IgD-negative memory B cell (primary cell): Measurements from ENCODE around the gene SPDYE16. TPM values are rescaled to one million over a fixed set of nuclear protein-coding genes. Genes with fewer than 3 reads are reported as not detected.
"Not testable (repeated sequence)": the region's sequence is repeated elsewhere in the genome, so short reads cannot be mapped to it uniquely, and the experiment has no call there.

Experiments
- H3K27ac Mint-ChIP-seq, 3 donors: one replicate each; pipeline ENCODE4 v1.8.0; 2020 to 2022; ENCODE audit warnings: mild to moderate bottlenecking in 3 of 3, mixed read lengths in 3 of 3, moderate library complexity in 1 of 3
- H3K27me3 Mint-ChIP-seq: one replicate; pipeline ENCODE4 v1.8.0; 2021; ENCODE audit warnings: mixed read lengths
- H3K36me3 Mint-ChIP-seq: one replicate; pipeline ENCODE4 v1.8.0; 2020; ENCODE audit warnings: mild to moderate bottlenecking, mixed read lengths
- H3K4me1 Mint-ChIP-seq, 3 donors: one replicate each; pipeline ENCODE4 v1.8.0; 2020 to 2022; ENCODE audit warnings: mixed read lengths in 3 of 3, mild to moderate bottlenecking in 1 of 3
- H3K4me3 Mint-ChIP-seq, 4 donors: one replicate each; pipeline ENCODE4 v1.8.0; 2020 to 2022; ENCODE audit warnings: mild to moderate bottlenecking in 4 of 4, mixed read lengths in 4 of 4, moderate library complexity in 3 of 4
- H3K9me3 Mint-ChIP-seq, 3 donors: one replicate each; pipeline ENCODE4 v1.8.0; 2020 to 2021; ENCODE audit warnings: mixed read lengths in 3 of 3, mild to moderate bottlenecking in 1 of 3
- polyA plus RNA-seq: library from polyadenylated mRNA; unstranded; fragments of 300-500 nt; fragmentation: Illumina TruSeq; gene quantifications from one replicate; pipeline ENCODE4 v1.2.3, GENCODE V29; 2021

Gene SPDYE16
- polyA plus RNA-seq, 1 donor from 2014 or later: 0.11 TPM

DNA sequence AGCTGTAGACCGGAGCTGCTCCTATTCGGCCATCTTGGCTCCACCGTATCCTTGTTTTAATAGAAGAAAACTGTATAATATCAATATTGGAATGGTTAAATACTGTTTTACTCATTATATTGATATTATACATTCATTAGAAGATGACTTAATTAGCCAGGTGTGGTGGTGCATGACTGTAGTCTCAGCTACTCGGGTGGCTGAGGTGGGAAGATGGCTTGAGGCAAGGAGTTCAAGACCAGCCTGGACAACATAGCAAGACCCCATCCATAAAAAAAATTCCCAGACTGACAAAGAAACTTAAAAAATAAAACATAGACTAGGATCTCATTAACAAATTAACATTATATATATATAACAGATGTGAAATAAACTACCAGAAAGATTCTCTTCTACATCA, 24.2 kb upstream of the SPDYE16 start:
- not testable (repeated sequence) for H3K9me3 Mint-ChIP-seq, H3K27ac Mint-ChIP-seq, H3K36me3 Mint-ChIP-seq, H3K27me3 Mint-ChIP-seq, H3K4me3 Mint-ChIP-seq
- peaks cover 3 to 11% (median 5%) of the 10 kb centered on the region in 3 donors for H3K4me1 Mint-ChIP-seq

DNA sequence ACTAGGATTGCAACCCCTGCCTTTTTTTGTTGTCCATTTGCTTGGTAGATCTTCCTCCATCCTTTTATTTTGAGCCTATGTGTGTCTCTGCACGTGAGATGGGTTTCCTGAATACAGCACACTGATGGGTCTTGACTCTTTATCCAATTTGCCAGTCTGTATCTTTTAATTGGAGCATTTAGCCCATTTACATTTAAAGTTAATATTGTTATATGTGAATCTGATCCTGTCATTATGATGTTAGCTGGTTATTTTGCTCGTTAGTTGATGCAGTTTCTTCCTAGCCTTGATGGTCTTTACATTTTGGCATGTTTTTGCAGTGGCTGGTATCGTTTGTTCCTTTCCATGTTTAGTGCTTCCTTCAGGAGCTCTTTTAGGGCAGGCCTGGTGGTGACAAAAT, 21.9 kb upstream of the SPDYE16 start:
- not testable (repeated sequence) for H3K27ac Mint-ChIP-seq, H3K9me3 Mint-ChIP-seq, H3K36me3 Mint-ChIP-seq, H3K27me3 Mint-ChIP-seq, H3K4me3 Mint-ChIP-seq
- H3K4me1 Mint-ChIP-seq: peaks cover 5 to 11% (median 7%) of the 10 kb centered on the region in 3 donors

DNA sequence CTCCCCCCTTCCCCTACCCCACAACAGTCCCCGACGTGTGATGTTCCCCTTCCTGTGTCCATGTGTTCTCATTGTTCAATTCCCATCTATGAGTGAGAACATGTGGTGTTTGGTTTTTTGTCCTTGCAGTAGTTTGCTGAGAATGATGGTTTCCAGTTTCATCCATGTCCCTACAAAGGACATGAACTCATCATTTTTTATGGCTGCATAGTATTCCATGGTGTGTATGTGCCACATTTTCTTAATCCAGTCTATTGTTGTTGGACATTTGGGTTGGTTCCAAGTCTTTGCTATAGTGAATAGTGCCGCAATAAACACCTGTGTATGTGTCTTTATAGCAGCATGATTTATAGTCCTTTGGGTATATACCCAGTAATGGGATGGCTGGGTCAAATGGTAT, 18.2 kb upstream of the SPDYE16 start:
- not testable (repeated sequence) for H3K9me3 Mint-ChIP-seq, H3K36me3 Mint-ChIP-seq, H3K4me3 Mint-ChIP-seq, H3K27me3 Mint-ChIP-seq, H3K27ac Mint-ChIP-seq
- peaks cover 5 to 16% (median 10%) of the 10 kb centered on the region in 3 donors for H3K4me1 Mint-ChIP-seq

DNA sequence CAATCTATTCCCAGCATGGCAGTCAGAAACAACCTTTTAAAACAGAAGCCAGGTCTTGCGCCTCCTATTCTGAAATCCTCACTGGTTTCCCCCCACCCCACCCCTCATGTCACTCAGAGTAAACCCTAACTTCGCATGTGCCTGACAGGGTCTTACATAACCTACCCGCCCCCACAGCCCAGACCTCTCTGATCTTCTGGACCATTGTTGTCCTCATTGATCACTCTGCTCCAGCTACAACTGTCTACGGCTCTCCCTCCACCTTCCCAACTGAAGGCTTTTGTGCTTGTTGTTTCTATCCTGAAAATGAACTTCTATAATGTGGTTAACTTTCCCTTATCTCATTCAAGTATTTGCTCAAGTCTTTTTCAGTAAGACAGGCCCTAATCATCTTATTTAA, 17.1 kb upstream of the SPDYE16 start:
- not testable (repeated sequence) for H3K4me3 Mint-ChIP-seq, H3K9me3 Mint-ChIP-seq, H3K27ac Mint-ChIP-seq, H3K36me3 Mint-ChIP-seq, H3K27me3 Mint-ChIP-seq
- H3K4me1 Mint-ChIP-seq: peaks cover 0 to 15% (median 10%) of the 10 kb centered on the region in 3 donors

DNA sequence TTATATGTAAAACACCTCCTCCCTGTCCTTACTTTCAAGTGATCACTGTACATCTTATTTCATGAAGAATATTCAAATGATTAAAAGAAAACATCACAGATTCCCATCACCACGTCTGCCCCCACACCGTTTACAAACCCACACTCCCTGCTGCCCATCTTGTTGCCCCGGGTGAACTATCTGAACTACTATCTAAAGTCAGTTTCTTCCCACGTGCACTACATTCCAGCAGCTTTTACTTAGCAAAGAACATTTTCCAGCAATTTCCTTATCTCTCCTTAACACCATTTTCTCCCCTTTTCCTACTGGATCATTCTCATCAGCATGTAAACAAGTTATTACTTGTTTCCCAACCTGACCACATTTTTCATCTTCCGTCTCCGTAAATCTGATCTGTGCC, 16.6 kb upstream of the SPDYE16 start:
- Mint-ChIP-seq H3K4me1 (peaks cover 0 to 18% (median 10%) of the 10 kb centered on the region in 3 donors), H3K27ac (peak overlapping the region in 1 of 3 donors; percentile 88)
- H3K36me3 Mint-ChIP-seq, H3K27me3 Mint-ChIP-seq, H3K4me3 Mint-ChIP-seq, H3K9me3 Mint-ChIP-seq: not testable (repeated sequence)

DNA sequence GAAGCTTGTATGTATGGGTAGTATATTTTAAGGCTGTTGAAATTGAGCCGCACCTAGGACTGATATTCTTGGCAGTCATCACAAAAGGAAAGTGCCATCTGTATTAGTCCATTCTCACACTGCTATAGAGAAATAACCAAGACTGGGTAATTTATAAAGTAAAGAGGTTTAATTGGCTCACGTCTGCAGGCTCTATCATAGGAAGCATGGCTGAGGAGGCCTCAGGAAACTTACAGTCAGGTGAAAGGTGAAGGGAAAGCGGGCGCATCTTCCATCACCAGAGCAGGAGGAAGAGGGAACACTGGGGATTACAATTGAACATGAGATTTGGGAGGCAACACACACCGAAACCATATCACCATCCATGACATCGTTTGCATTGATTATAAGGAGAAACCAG, 8.9 kb upstream of the SPDYE16 start:
- H3K27ac Mint-ChIP-seq, H3K9me3 Mint-ChIP-seq, H3K27me3 Mint-ChIP-seq, H3K36me3 Mint-ChIP-seq: not testable (repeated sequence)
- peaks cover 5 to 15% (median 14%) of the 10 kb centered on the region in 3 donors for H3K4me1 Mint-ChIP-seq
- H3K4me3 Mint-ChIP-seq: peak overlapping the region in 2 of 4 donors; percentile 12 to 74

DNA sequence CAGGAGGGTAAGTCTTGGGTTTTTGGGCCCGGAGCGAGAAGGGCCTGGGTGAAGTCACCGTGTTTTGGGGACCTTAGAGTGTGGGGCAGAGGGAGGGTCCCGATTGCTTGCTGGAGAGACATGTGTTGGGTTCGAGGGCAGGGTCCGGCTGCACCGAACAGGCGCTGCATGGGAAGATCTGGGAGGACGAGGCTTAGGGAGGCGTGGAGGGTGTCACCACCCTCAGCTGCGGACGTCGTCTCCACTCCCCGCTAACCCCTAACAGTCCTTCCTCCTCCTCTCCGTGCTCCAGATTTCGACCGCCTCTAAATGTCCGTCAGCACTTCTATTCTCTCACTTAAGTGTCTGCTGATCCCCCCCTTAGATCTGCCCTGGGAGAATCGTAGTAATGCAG, 6.8 kb upstream of the SPDYE16 start:
- H3K27ac Mint-ChIP-seq: peak overlapping the region in 2 of 3 donors; percentile 62 to 92
- H3K9me3 Mint-ChIP-seq, H3K36me3 Mint-ChIP-seq, H3K27me3 Mint-ChIP-seq: not testable (repeated sequence)
- peaks cover 5 to 14% (median 11%) of the 10 kb centered on the region in 3 donors for H3K4me1 Mint-ChIP-seq
- peak overlapping the region; percentile 91 to 96 (median 94) for H3K4me3 Mint-ChIP-seq

DNA sequence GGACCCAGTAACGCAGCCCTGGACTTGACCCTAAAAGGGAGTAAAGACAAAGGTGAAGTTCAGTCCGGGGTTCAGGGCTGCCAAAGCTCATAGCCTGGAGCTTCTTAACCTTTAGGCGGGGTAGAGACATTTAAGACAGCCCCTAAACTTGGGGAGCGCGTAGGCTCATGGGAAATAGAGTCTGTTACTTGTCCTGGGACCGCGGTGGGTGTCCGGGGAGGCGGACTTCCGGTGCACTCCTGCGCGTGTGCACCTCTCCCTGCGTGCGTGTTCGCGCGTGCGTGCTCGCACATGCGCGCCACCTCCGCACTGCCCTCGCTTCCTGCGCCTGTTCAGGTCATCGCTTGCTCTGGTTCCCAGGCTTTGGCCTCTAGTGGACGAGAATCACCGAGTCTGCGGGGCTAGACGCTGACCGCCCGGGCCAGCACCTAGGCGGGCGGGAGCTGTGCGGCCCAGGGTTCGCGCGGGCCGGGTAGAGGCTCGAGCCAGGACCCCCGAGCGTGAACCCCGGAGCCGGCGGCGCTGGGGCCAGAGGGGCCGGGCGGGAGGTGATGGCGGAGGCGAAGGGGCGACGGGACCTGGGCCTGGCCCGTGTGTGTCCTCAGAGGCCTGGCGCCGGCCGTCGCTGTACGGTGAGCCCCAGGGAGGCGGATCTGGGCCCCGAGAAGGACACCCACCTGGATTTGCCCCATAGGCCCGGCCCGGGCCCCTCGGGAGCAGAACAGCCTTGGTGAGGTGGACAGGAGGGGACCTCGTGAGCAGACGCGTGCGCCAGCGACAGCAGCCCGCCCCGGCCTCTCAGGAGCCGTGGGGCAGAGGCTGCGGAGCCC, 6.1 kb upstream of the SPDYE16 start:
- Mint-ChIP-seq H3K4me3 (peak overlapping the region; percentile 91 to 96 (median 94)), H3K27ac (peak overlapping the region; percentile 46 to 92 (median 91)), H3K4me1 (peaks cover 5 to 14% (median 10%) of the 10 kb centered on the region in 3 donors)
- H3K9me3 Mint-ChIP-seq, H3K36me3 Mint-ChIP-seq, H3K27me3 Mint-ChIP-seq: not testable (repeated sequence)

DNA sequence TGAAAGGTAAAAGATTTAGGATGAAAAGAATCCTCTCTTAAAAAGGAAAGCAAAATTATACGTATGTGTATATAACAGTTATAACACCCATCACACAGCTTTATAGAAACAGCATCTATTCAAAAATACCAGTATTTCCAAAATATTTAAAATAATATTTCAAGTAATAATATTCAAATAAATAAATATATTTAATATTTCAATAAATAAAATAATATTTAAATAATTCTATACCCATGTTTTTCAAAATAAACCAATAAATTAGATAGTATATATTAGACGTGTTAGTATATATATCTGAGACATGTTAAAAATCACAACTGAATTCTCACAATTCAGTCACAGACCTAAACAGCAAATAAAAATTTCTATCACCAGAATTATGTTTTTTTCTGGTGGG, 11.5 kb downstream of the SPDYE16 start:
- H3K27ac Mint-ChIP-seq, H3K4me3 Mint-ChIP-seq, H3K4me1 Mint-ChIP-seq, H3K27me3 Mint-ChIP-seq, H3K9me3 Mint-ChIP-seq, H3K36me3 Mint-ChIP-seq: not testable (repeated sequence)

DNA sequence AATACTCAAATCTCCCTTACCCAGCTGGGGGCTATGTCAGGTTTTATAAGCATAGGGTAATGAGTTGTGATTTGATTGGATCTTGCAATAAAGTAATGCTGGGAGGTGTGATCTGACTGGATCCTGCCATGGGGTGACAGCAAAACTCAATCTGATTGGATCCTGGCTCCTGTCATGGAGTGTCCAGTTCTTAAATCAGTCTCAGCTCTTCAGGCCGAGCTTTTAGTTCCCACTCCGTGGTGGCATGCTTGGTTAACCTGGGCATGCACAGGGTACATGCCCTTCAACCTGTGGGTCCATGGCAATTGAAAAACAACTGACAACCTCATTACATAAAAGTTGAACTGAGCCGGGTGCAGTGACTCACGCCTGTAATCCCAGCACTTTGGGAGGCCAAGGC, 16.9 kb downstream of the SPDYE16 start:
- not testable (repeated sequence) for H3K27ac Mint-ChIP-seq, H3K27me3 Mint-ChIP-seq, H3K4me3 Mint-ChIP-seq, H3K36me3 Mint-ChIP-seq, H3K4me1 Mint-ChIP-seq, H3K9me3 Mint-ChIP-seq

DNA sequence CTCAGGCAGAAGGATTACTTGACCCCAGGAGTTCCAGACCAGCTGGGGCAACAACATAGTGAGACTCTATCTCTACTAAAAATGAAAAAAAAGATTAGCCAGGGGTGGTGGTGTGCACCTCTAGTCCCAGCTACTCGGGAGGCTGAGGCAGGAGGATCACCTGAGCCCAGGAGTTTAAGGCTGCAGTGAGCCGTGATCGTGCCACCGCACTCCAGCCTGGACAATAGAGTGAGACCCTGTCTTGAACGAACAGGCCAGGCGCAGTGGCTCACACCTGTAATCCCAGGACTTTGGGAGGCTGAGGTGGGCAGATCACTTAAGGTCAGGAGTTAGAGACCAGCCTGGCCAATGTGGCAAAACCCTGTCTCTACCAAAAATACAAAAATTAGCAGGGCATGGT, 26.2 kb downstream of the SPDYE16 start:
- not testable (repeated sequence) for H3K27me3 Mint-ChIP-seq, H3K4me1 Mint-ChIP-seq, H3K4me3 Mint-ChIP-seq, H3K9me3 Mint-ChIP-seq, H3K27ac Mint-ChIP-seq, H3K36me3 Mint-ChIP-seq

DNA sequence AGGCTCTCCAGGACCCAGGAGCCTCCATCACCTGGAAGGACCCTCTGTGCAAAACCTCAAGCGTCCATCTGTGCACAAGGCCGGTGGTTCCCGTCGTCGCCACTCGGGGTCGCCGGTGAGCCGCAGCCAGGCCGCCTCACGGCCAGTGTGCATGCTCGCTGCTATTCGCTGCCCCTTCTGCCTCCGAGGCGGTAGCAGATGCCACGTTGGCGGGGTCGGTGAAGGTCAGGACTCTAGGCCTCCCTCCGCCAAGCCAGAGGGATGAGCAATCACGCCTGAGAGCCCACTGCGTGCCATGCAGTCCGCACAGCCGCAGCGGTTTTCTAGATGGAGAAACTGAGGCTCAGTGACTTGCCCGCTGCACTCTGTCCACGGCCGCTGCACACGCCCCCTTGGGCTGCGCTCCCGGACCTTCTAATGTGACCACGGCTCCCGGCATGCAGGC, 27.1 kb downstream of the SPDYE16 start:
- H3K27ac Mint-ChIP-seq: no peak overlapping the region
- H3K9me3 Mint-ChIP-seq: no peaks in the 10 kb centered on the region
- H3K27me3 Mint-ChIP-seq: no peaks in the 10 kb centered on the region
- no peaks in the 10 kb centered on the region for H3K36me3 Mint-ChIP-seq
- no peak overlapping the region for H3K4me3 Mint-ChIP-seq
- H3K4me1 Mint-ChIP-seq: no peaks in the 10 kb centered on the region

DNA sequence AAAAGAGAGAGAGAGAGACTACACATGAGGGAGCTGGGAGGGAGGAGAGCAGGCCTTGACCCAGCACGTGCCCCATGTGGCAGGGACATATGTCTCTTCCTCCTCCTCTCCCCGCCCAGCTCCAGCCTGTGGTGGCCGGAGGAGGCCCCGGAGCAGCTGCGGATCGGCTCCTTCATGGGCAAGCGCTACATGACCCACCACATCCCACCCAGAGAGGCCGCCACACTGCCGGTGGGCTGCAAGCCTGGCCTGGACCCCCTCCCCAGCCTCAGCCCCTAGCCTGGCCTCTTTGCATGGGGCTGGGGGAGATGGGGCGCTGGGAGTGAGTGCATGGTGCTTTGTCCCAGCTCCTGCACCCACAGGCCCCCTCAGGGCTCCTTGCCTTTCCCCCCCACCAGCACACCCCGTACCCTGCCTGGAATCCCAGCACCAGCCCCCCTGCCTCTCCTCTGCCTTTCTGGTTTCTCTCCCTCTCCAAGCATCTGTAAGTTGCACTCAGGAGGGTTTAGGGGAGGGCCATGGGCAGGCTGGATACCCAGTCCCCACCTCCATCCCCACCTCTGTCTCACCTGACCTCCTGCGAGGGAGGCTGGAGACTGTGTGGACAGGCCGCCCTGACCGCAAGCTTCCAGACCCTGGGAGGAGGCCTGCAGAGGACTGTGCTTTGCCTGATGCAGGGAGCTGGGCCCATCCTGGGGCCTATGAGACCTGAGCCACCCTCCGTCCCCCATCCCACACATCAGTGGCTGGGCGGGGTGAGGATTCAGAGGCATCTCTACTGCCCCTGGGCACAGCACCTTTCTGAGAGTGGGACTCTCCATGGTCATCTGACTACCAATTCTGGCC, 27.9 kb downstream of the SPDYE16 start:
- Mint-ChIP-seq H3K4me3 (no peak overlapping the region), H3K4me1 (no peaks in the 10 kb centered on the region), H3K36me3 (no peaks in the 10 kb centered on the region), H3K9me3 (no peaks in the 10 kb centered on the region), H3K27ac (no peak overlapping the region), H3K27me3 (no peaks in the 10 kb centered on the region)

DNA sequence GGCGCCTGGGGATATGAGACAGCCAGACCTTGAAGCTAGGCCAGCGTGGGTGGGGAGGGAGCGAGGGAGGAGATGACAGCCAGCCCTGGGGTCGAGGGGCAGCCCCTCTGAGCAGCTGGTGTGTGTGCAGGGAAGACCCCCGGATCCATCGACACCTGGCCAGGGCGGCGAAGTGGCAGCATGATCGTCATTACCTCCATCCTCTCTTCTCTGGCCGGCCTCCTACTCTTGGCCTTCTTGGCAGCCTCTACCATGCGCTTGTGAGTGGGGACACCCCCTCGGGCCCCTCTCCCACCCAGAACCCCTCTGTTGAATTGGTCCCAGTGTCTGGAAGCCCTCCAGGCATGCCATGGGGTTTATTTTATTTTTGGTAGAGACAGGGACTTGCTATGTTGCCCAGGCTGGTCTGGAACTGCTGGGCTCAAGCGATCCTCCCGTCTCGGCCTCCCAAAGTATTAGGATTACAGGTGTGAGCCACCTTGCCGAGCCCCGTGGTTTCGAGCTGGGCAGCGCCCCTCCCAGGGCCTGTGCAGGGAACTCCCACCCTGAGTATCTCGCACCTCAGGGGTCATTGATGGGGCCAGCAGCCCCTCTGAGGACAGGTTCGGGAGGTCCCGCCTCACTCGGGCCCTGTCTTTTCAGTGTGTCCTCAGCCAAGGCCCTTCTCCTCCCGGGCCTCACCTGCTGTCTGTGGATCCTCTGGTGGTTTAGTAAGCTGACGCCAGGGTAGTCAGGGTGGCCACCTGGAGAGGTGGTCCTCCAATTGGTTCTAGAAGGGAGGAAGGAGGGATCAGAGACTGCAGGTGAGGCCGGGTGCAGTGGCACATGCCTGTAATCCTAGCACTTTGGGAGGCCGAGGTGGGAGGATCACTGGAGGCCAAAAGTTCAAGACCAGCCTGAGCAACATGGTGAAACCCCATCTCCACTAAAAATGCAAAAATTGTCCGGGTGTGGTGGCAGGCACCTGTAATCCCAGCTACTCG, 29.0 kb downstream of the SPDYE16 start:
- Mint-ChIP-seq H3K27me3 (no peaks in the 10 kb centered on the region), H3K36me3 (no peaks in the 10 kb centered on the region), H3K27ac (no peak overlapping the region), H3K4me3 (peak overlapping the region in 1 of 4 donors; percentile 23), H3K9me3 (no peaks in the 10 kb centered on the region), H3K4me1 (no peaks in the 10 kb centered on the region)
